ENCODE measurements around the gene NPAS1.

Gene NPAS1

GRCh38 chr19:47019431-47020041, at the start of gene NPAS1:
NPAS1 (plus strand) TSS chr19:47019837; CDS start chr19:47021048, 1,211 bp downstream.
- no peak for TF ChIP-seq CTCF (IDR thresholded peaks at IDR 0.05; ENCODE audit: insufficient read depth, low read depth, low read length, missing control alignments)
- H3K4me3 ChIP-seq (ENCODE audit: low read length): peak within 1 kb of the TSS; percentile 32
- no peak for DNase-seq (ENCODE audit: low read depth)

GRCh38 chr19:46970815-46971214, 48.8 kb upstream of the NPAS1 start:
- DNase-seq (ENCODE audit: low read depth): peak; percentile 18
- TF ChIP-seq CTCF (IDR thresholded peaks at IDR 0.05; ENCODE audit: insufficient read depth, low read depth, low read length, missing control alignments): no peak
- no peak overlapping the region for H3K4me3 ChIP-seq (ENCODE audit: low read length)

GRCh38 chr19:46972311-46972710, 47.3 kb upstream of the NPAS1 start:
- no peak for TF ChIP-seq CTCF (IDR thresholded peaks at IDR 0.05; ENCODE audit: insufficient read depth, low read depth, low read length, missing control alignments)
- no peak for DNase-seq (ENCODE audit: low read depth)
- no peak overlapping the region for H3K4me3 ChIP-seq (ENCODE audit: low read length)

GRCh38 chr19:46974181-46974580, 45.5 kb upstream of the NPAS1 start:
- DNase-seq (ENCODE audit: low read depth): no peak
- TF ChIP-seq CTCF (IDR thresholded peaks at IDR 0.05; ENCODE audit: insufficient read depth, low read depth, low read length, missing control alignments): no peak
- no peak overlapping the region for H3K4me3 ChIP-seq (ENCODE audit: low read length)

GRCh38 chr19:46975011-46975924, 44.4 kb upstream of the NPAS1 start:
- no peak for TF ChIP-seq CTCF (IDR thresholded peaks at IDR 0.05; ENCODE audit: insufficient read depth, low read depth, low read length, missing control alignments)
- H3K4me3 ChIP-seq (ENCODE audit: low read length): no peak overlapping the region
- DNase-seq (ENCODE audit: low read depth): no peak

- H3K4me3 ChIP-seq (ENCODE audit: low read length): no peak overlapping the region
- TF ChIP-seq CTCF (IDR thresholded peaks at IDR 0.05; ENCODE audit: insufficient read depth, low read depth, low read length, missing control alignments): no peak
- DNase-seq (ENCODE audit: low read depth): peak; percentile 70
Observed at GRCh38 chr19:46975925-46976782, 43.5 kb upstream of the NPAS1 start.
